Mucosa of descending colon (tissue), 3 donors: Measurements from ENCODE around the gene AQP5. TPM values are rescaled to one million over a fixed set of nuclear protein-coding genes. Genes with fewer than 3 reads are reported as not detected.
A peak's percentile ranks its signal among the peaks of the same experiment; 100 is the strongest.

Experiments used
- ATAC-seq: fragments of 200-7000 bp; cut with Tn5 transposase; one replicate; pipeline ENCODE4 v1.9.1; 2020; ENCODE audit warnings: mild to moderate bottlenecking, moderate library complexity
- DNase-seq, 3 donors: peaks; one replicate each; pipeline ENCODE4 v3.0.0-alpha.2; 2020
- H3K36me3 ChIP-seq: fragments of 200-600 bp; one replicate; pipeline ENCODE4 v1.8.0; 2021; ENCODE audit warnings: low read depth, mild to moderate bottlenecking
- H3K4me1 ChIP-seq: fragments of 200-600 bp; one replicate; pipeline ENCODE4 v1.8.0; 2021; ENCODE audit warnings: low read depth, mild to moderate bottlenecking
- H3K4me3 ChIP-seq: fragments of 200-600 bp; one replicate; pipeline ENCODE4 v1.8.0; 2021; ENCODE audit warnings: mild to moderate bottlenecking
- H3K9me3 ChIP-seq: fragments of 200-600 bp; one replicate; pipeline ENCODE4 v1.8.0; 2021; ENCODE audit warnings: mild to moderate bottlenecking
- intact Hi-C, 2 donors: fragments of 100-400 bp; cut with DNase I in 1 of 2; cut with micrococcal nuclease in 1 of 2; formaldehyde crosslinking; loops; one replicate each; pipeline versions ENCODE4 v1.11.0 to v1.11.1; 2022; cut with DNase I, micrococcal nuclease
- total RNA-seq, 3 donors: library from RNA; stranded (reverse); fragmentation: NEBNext Ultra II Directional in 2 of 3; extraction: Animal tissue kit (Norgen Biotek cat#: 25700) in 2 of 3; gene quantifications; one replicate each; pipeline versions ENCODE4 v1.2.1 to v1.2.4, GENCODE V29; 2021 to 2023
- TF ChIP-seq, protein P1 (sequence below): fragments of 200-600 bp; IDR thresholded peaks from one replicate; pipeline ENCODE4 v1.8.0; 2022; ENCODE audit warnings: antibody characterized with exemption, mild to moderate bottlenecking
- donor health status: DM: no; HTN: no; CAD: no; lungs with moderate emphysema.
- donor health status: DM: no; HTN: no; CAD: no.
- donor health status: DM: no; HTN: yes; CAD: no.

AQP5 gene
- total RNA-seq, 3 donors from 2014 or later, result not detected

DNA sequence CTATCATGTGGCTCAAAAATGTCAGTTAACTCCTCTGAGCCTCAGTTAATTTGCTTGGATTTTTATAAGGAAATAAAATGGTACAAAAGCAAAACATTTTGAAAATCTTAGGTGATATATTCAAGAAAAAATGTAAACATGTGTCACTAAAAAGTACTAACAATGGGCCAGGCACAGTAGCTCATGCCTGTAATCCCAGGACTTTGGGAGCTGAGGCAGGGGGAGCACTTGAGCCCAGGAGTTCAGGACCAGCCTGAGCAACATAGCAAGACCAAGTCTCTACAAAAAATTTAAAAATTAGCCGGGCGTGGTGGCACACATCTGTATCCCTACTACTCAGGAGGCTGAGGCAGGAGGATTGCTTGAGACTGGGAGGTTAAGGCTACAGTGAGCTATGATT is 36.8 kb downstream of the AQP5 start:
- intact Hi-C loops, result no loop called here
- Histone ChIP-seq H3K4me1 (no peaks in the 10 kb centered on the region), H3K9me3 (no peaks in the 10 kb centered on the region), H3K4me3 (no peak overlapping the region), H3K36me3 (no peaks in the 10 kb centered on the region)
- TF ChIP-seq, protein P1, sequence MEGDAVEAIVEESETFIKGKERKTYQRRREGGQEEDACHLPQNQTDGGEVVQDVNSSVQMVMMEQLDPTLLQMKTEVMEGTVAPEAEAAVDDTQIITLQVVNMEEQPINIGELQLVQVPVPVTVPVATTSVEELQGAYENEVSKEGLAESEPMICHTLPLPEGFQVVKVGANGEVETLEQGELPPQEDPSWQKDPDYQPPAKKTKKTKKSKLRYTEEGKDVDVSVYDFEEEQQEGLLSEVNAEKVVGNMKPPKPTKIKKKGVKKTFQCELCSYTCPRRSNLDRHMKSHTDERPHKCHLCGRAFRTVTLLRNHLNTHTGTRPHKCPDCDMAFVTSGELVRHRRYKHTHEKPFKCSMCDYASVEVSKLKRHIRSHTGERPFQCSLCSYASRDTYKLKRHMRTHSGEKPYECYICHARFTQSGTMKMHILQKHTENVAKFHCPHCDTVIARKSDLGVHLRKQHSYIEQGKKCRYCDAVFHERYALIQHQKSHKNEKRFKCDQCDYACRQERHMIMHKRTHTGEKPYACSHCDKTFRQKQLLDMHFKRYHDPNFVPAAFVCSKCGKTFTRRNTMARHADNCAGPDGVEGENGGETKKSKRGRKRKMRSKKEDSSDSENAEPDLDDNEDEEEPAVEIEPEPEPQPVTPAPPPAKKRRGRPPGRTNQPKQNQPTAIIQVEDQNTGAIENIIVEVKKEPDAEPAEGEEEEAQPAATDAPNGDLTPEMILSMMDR, result no peak
- no peak for ATAC-seq
- DNase-seq, result no peak

DNA sequence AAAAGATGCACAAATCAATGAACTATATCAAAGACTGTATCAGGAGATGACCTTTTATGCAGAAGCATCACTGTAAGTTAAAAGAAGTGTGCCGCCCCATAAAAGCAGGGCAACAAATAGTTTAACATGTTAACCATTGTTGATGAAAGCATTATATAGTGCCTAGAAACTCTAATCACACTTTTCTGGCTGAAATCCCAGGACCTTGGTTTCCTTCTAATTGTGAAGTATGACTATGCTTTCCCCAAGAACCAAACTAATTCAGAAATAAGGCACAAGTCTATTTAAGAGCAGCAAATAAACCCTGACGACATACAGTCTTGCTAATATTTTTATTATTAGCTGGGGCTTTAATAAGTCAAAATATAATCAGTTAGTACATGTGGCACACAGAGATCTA is 41.9 kb downstream of the AQP5 start:
- DNase-seq, result no peak

DNA sequence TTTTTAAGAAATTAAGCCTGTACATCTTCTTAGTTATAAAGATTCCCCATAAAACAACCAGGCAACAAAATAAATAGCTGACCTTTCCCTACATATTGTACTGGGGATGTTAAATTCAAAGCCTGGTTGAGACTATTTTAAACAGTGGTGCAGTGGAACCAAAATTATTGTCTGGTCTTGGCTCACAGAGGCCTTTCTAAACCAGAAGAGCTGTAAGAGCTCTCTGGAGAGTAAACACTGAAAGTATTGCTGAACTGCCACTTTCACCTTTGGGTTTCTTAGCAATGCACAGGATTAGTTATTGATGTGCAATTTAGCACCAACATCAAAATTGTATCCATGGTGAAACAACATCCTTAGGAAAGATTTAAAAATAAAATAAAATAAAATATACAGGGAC is 43.0 kb downstream of the AQP5 start:
- intact Hi-C loops, result no loop called here
- no peak overlapping the region for H3K4me3 ChIP-seq
- H3K4me1 ChIP-seq, result no peaks in the 10 kb centered on the region
- ATAC-seq (no peak), DNase-seq (no peak)
- TF ChIP-seq, protein P1, result no peak
- H3K9me3 ChIP-seq, result no peaks in the 10 kb centered on the region
- H3K36me3 ChIP-seq, result no peaks in the 10 kb centered on the region

More for the DNA sequence above, 41.9 kb downstream of the AQP5 start:
- Histone ChIP-seq H3K4me1 (no peaks in the 10 kb centered on the region), H3K4me3 (no peak overlapping the region), H3K9me3 (no peaks in the 10 kb centered on the region), H3K36me3 (no peaks in the 10 kb centered on the region)
- ATAC-seq, result no peak
- intact Hi-C loops, result no loop called here
- TF ChIP-seq, protein P1, result no peak

DNA sequence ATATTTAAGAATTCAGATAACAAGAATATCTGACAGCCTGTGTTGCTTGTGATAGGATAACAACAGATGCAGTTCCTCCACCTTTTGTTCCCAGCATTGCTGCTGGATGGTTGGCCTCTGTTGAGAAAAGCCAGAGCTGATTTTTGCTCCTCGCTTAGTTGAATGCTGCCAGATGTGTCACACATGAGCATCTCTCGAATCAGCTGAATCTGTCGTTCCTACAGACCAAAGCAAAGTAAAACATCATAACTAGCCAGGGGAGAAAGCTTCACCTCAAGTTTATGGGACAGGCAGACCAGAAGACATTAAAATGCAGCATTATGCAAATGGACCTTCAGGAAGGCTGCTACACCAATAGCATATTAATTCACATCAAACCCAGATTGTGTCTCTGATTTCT is 43.5 kb downstream of the AQP5 start:
- Histone ChIP-seq H3K36me3 (no peaks in the 10 kb centered on the region), H3K4me1 (no peaks in the 10 kb centered on the region), H3K4me3 (no peak overlapping the region), H3K9me3 (no peaks in the 10 kb centered on the region)
- no peak for ATAC-seq
- intact Hi-C loops, result no loop called here
- no peak for DNase-seq
- TF ChIP-seq, protein P1, result no peak

DNA sequence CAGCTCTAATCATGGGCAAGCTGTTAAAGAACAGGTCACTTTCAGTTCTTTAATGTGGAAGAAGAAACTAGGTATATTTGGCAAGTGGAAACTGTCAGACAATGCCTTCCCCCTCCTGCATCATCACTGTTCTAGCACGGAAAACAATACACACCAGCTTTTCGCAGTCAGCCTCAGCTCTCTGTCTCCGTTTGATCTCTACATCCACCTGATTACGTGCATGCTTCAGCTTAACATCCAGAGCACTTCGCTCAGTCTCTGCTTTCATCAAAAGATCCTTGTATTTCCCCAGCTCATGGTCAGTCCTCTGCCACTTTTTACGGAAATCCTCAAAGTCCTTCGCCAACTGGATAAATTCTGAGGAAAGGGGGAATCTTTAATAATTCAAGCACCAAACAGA is 44.6 kb downstream of the AQP5 start:
- ATAC-seq (no peak), DNase-seq (no peak)
- Histone ChIP-seq H3K36me3 (no peaks in the 10 kb centered on the region), H3K4me1 (no peaks in the 10 kb centered on the region), H3K9me3 (no peaks in the 10 kb centered on the region), H3K4me3 (no peak overlapping the region)
- intact Hi-C loops, result no loop called here
- TF ChIP-seq, protein P1, result no peak

DNA sequence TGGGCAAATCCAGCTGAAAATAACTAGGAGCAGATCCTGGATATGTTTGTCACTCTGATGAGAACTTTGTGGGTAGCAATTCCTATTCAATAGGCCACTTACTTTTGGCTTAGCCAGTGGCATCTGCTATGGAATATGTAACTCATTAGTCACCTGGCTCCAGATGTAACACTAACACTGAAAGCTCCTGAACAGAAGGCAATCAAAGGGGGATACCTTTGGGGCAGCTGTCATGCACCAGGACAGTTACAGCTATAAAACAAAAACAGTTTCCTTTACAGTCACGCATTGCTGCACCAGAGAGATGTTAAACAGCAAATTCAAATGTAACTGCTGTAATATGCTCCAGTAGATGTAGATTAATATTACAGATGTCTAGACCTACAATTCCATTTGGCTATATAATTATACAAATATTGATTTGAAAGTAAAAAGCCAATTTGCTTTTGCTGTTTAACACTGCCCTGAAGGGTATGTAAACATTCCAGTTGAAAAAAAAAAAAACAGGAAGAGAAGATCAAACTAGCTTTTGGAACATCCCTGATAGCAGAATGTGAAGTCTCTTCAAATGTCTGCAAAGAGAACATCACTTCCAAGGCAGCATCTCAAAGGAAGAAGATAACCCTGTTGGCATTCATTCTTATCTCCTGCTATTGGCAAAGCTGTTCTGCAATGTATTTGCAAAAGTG is 45.2 kb downstream of the AQP5 start:
- DNase-seq (no peak), ATAC-seq (peak; percentile 51)
- Histone ChIP-seq H3K9me3 (no peaks in the 10 kb centered on the region), H3K4me1 (no peaks in the 10 kb centered on the region), H3K36me3 (no peaks in the 10 kb centered on the region), H3K4me3 (no peak overlapping the region)
- TF ChIP-seq, protein P1, result no peak
- intact Hi-C loops, result no loop called here
